IPS-NIHi7 (cell line): Measurements from ENCODE around the gene SLC39A11.

Experiments used
- DNase-seq: peaks from one replicate; pipeline ENCODE4 v3.0.0; 2012; ENCODE audit warnings: mixed read lengths; ENCODE audit errors: extremely low spot score

The SLC39A11 gene

GRCh38 chr17:72619976-72620650 lies 472.4 kb downstream of the SLC39A11 start:
- DNase-seq = no peak

- no peak for DNase-seq
Observed at GRCh38 chr17:72618001-72618509, 474.4 kb downstream of the SLC39A11 start.

- no peak for DNase-seq
Observed at GRCh38 chr17:72617557-72617956, 474.9 kb downstream of the SLC39A11 start.

GRCh38 chr17:72616447-72616846 lies 476.0 kb downstream of the SLC39A11 start:
- DNase-seq = no peak

- DNase-seq = no peak
Observed at GRCh38 chr17:72615627-72615991, 476.9 kb downstream of the SLC39A11 start.

- no peak for DNase-seq
Observed at GRCh38 chr17:72614871-72615626, 477.4 kb downstream of the SLC39A11 start.

- no peak for DNase-seq
Observed at GRCh38 chr17:72614476-72614870, 478.0 kb downstream of the SLC39A11 start.

- DNase-seq = no peak
Observed at GRCh38 chr17:72613806-72614292, 478.6 kb downstream of the SLC39A11 start.

GRCh38 chr17:72613396-72613795 lies 479.1 kb downstream of the SLC39A11 start:
- no peak for DNase-seq

- no peak for DNase-seq
Observed at GRCh38 chr17:72611172-72611571, 481.3 kb downstream of the SLC39A11 start.

- DNase-seq = no peak
Observed at GRCh38 chr17:72609501-72609900, 483.0 kb downstream of the SLC39A11 start.

GRCh38 chr17:72608436-72608835 lies 484.1 kb downstream of the SLC39A11 start:
- no peak for DNase-seq

- no peak for DNase-seq
Observed at GRCh38 chr17:72606656-72607055, 485.8 kb downstream of the SLC39A11 start.

GRCh38 chr17:72605543-72605942 lies 486.9 kb downstream of the SLC39A11 start:
- no peak for DNase-seq

GRCh38 chr17:72604518-72604917 lies 488.0 kb downstream of the SLC39A11 start:
- DNase-seq = no peak

- DNase-seq = no peak
Observed at GRCh38 chr17:72603420-72604242, 488.9 kb downstream of the SLC39A11 start.

- peak; percentile 81 for DNase-seq
Observed at GRCh38 chr17:72602517-72603419, 489.7 kb downstream of the SLC39A11 start.

GRCh38 chr17:72600934-72601333 lies 491.6 kb downstream of the SLC39A11 start:
- no peak for DNase-seq

GRCh38 chr17:72599891-72600290 lies 492.6 kb downstream of the SLC39A11 start:
- no peak for DNase-seq

GRCh38 chr17:72598695-72599094 lies 493.8 kb downstream of the SLC39A11 start:
- DNase-seq = no peak
